ENCODE results near the gene CHST2. TPM values are rescaled to one million over a fixed set of nuclear protein-coding genes. Genes with fewer than 3 reads are reported as not detected.

CHST2 gene
- total and polyA plus RNA-seq, 4 donors, result 0.11 to 48.7 (median 0.93) TPM

DNA sequence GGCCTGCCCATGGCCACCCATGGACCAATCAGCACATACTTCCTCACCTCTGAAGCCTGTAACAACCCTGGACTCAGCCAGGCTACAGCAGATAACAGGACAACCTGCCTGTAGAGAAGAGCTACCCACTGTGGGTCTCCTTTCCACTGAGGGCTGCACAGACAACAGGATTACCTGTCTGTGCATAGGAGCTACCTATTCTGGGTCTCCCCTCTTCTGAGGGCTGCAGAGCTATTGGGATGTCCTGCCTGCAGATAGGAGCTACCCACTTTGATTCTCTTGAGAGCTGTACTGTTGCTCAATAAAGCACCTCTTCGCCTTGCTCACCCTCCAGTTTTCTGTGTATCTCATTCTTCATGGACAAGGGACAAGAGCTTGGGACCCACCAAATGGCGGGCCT, 23.8 kb upstream of the CHST2 start:
- peaks cover 0 to 5% (median 2%) of the 10 kb centered on the region in 4 donors for H3K9me3 ChIP-seq (ENCODE audit: control insufficient read depth in 4 of 4, low read length in 3 of 4)
- H3K4me1 ChIP-seq (ENCODE audit: control insufficient read depth in 4 of 4, insufficient read depth in 4 of 4, low read length in 3 of 4), result peaks cover 0 to 6% (median 0%) of the 10 kb centered on the region in 4 donors
- H3K27ac ChIP-seq (ENCODE audit: low read depth in 1 of 2, low read length in 2 of 2), result no peak overlapping the region
- no peak overlapping the region for H3K9ac ChIP-seq (ENCODE audit: low read depth in 1 of 2, low read length in 2 of 2)
- no peak overlapping the region for H3K4me3 ChIP-seq (ENCODE audit: low read depth in 1 of 3, low read length in 3 of 3)
- DNase-seq (ENCODE audit: low spot score), result no peak
- no peaks in the 10 kb centered on the region for H3K27me3 ChIP-seq (ENCODE audit: control insufficient read depth in 4 of 4, insufficient read depth in 4 of 4, low read length in 3 of 4)
- 83% methylated on average over 2 of the region's 2 CpGs for WGBS
- H3K36me3 ChIP-seq (ENCODE audit: control insufficient read depth in 4 of 4, insufficient read depth in 3 of 4, low read depth in 1 of 4, low read length in 3 of 4), result no peaks in the 10 kb centered on the region
- no peak for TF ChIP-seq JUND (IDR thresholded peaks at IDR 0.05)
- no peak for TF ChIP-seq SP1 (IDR thresholded peaks at IDR 0.05)
- no peak for TF ChIP-seq GABPA (IDR thresholded peaks at IDR 0.05 in 1 of 2, conservative IDR thresholded peaks at IDR 0.05 in 1 of 2)
- no peak for TF ChIP-seq FOXA1 (IDR thresholded peaks at IDR 0.05)
- TF ChIP-seq, protein P1, sequence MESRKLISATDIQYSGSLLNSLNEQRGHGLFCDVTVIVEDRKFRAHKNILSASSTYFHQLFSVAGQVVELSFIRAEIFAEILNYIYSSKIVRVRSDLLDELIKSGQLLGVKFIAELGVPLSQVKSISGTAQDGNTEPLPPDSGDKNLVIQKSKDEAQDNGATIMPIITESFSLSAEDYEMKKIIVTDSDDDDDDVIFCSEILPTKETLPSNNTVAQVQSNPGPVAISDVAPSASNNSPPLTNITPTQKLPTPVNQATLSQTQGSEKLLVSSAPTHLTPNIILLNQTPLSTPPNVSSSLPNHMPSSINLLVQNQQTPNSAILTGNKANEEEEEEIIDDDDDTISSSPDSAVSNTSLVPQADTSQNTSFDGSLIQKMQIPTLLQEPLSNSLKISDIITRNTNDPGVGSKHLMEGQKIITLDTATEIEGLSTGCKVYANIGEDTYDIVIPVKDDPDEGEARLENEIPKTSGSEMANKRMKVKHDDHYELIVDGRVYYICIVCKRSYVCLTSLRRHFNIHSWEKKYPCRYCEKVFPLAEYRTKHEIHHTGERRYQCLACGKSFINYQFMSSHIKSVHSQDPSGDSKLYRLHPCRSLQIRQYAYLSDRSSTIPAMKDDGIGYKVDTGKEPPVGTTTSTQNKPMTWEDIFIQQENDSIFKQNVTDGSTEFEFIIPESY (IDR thresholded peaks at IDR 0.05), result no peak
- no peak for TF ChIP-seq YY1 (IDR thresholded peaks at IDR 0.05)

DNA sequence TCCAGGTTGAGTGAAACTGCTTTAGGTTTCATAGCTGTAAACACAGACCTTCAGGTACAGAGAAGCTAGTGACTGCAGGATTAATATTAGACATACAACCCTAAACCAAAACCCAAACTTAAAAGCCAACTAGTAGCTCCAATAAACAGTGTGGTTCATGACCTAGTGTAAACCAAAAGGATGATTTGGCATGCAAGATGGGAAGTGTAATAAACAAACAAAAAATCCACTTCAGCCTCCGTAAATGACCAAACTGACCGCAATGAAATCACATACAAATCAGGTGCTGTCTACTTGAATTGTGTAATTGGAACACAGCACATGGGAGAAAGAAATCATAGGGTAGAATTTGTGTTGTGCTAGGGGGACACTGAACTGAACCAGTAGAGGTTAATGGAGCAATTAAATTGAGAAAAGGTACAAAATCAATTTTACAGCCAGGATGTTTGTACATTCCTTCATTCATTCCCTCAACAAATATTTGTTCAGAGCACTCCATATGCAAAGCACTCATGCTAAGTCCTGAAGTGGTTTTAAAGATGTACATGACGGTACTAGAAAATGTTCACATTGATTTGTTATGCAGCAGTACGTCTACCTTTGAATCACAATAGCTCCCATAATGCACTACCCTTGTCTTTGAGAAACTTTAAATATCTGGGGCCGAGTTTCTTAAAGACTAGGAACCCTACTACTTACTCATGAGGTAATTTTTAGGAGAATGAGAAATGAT, 21.4 kb upstream of the CHST2 start:
- Histone ChIP-seq H3K9me3 (ENCODE audit: control insufficient read depth in 4 of 4, low read length in 3 of 4) (peaks cover 0 to 5% (median 2%) of the 10 kb centered on the region in 4 donors), H3K27me3 (ENCODE audit: control insufficient read depth in 4 of 4, insufficient read depth in 4 of 4, low read length in 3 of 4) (no peaks in the 10 kb centered on the region), H3K9ac (ENCODE audit: low read depth in 1 of 2, low read length in 2 of 2) (no peak overlapping the region), H3K4me3 (ENCODE audit: low read depth in 1 of 3, low read length in 3 of 3) (no peak overlapping the region), H3K36me3 (ENCODE audit: control insufficient read depth in 4 of 4, insufficient read depth in 3 of 4, low read depth in 1 of 4, low read length in 3 of 4) (no peaks in the 10 kb centered on the region), H3K4me1 (ENCODE audit: control insufficient read depth in 4 of 4, insufficient read depth in 4 of 4, low read length in 3 of 4) (peaks cover 0 to 6% (median 0%) of the 10 kb centered on the region in 4 donors), H3K27ac (ENCODE audit: low read depth in 1 of 2, low read length in 2 of 2) (no peak overlapping the region)
- 59% methylated on average over 5 of the region's 5 CpGs for WGBS
- no peak for DNase-seq (ENCODE audit: low spot score)
- TF ChIP-seq GABPA (IDR thresholded peaks at IDR 0.05 in 1 of 2, conservative IDR thresholded peaks at IDR 0.05 in 1 of 2) (no peak), TAF1 (conservative IDR thresholded peaks at IDR 0.05) (no peak), RXRA (IDR thresholded peaks at IDR 0.05) (peak; percentile 22 to 50), HNF4A (conservative IDR thresholded peaks at IDR 0.05) (peak in 1 of 2 donors; percentile 28), FOXA2 (IDR thresholded peaks at IDR 0.05) (peak; percentile 21), YY1 (IDR thresholded peaks at IDR 0.05) (no peak)
- TF ChIP-seq, protein P2, sequence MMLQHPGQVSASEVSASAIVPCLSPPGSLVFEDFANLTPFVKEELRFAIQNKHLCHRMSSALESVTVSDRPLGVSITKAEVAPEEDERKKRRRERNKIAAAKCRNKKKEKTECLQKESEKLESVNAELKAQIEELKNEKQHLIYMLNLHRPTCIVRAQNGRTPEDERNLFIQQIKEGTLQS (IDR thresholded peaks at IDR 0.05), result no peak
- TF ChIP-seq, protein P1 (IDR thresholded peaks at IDR 0.05), result no peak
- TF ChIP-seq, protein P3, sequence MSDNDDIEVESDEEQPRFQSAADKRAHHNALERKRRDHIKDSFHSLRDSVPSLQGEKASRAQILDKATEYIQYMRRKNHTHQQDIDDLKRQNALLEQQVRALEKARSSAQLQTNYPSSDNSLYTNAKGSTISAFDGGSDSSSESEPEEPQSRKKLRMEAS (IDR thresholded peaks at IDR 0.05), result no peak

DNA sequence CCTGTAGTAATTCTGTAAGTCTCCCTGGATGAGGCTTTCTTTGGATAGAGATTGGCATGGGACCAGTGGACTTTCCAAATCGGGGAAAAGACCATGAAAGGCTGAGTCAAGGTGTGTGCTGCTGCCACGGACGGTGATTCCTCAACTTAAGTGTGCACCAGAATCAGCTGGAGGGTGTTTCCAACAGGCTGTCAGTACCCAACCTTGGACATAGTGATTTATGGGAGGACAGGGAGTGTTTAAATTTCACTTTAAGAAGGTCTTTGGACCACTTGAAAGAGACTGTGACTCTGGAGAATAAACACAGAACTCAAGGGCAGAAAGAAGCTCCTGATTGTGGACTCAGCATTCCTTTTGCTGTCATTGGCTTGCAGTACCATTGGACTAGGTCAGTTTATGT, 20.4 kb upstream of the CHST2 start:
- Histone ChIP-seq H3K27me3 (ENCODE audit: control insufficient read depth in 4 of 4, insufficient read depth in 4 of 4, low read length in 3 of 4) (no peaks in the 10 kb centered on the region), H3K4me1 (ENCODE audit: control insufficient read depth in 4 of 4, insufficient read depth in 4 of 4, low read length in 3 of 4) (peaks cover 0 to 6% (median 0%) of the 10 kb centered on the region in 4 donors), H3K4me3 (ENCODE audit: low read depth in 1 of 3, low read length in 3 of 3) (no peak overlapping the region), H3K36me3 (ENCODE audit: control insufficient read depth in 4 of 4, insufficient read depth in 3 of 4, low read depth in 1 of 4, low read length in 3 of 4) (no peaks in the 10 kb centered on the region), H3K9ac (ENCODE audit: low read depth in 1 of 2, low read length in 2 of 2) (no peak overlapping the region), H3K27ac (ENCODE audit: low read depth in 1 of 2, low read length in 2 of 2) (no peak overlapping the region), H3K9me3 (ENCODE audit: control insufficient read depth in 4 of 4, low read length in 3 of 4) (peaks cover under 1 to 10% (median 5%) of the 10 kb centered on the region in 4 donors)
- 76% methylated on average over 3 of the region's 3 CpGs for WGBS
- no peak for TF ChIP-seq FOXA2 (IDR thresholded peaks at IDR 0.05)
- no peak for TF ChIP-seq HNF4G (IDR thresholded peaks at IDR 0.05)
- TF ChIP-seq FOXA1 (IDR thresholded peaks at IDR 0.05), result no peak
- TF ChIP-seq TAF1 (conservative IDR thresholded peaks at IDR 0.05), result no peak
- DNase-seq (ENCODE audit: low spot score), result no peak

Data from liver (tissue), 9 donors.